Activated CD4-positive, alpha-beta T cell treated with anti-CD3 and anti-CD28 coated beads, Interleukin-2, amount 50 U/mL, for 1 hour (primary cell): ENCODE results near the gene MIA.
"Not testable (repeated sequence)": the region's sequence is repeated elsewhere in the genome, so short reads cannot be mapped to it uniquely, and the experiment has no call there.

Experiments used
- DNase-seq: peaks from one replicate; pipeline ENCODE4 v3.0.0-alpha.2; 2020

MIA gene

DNA sequence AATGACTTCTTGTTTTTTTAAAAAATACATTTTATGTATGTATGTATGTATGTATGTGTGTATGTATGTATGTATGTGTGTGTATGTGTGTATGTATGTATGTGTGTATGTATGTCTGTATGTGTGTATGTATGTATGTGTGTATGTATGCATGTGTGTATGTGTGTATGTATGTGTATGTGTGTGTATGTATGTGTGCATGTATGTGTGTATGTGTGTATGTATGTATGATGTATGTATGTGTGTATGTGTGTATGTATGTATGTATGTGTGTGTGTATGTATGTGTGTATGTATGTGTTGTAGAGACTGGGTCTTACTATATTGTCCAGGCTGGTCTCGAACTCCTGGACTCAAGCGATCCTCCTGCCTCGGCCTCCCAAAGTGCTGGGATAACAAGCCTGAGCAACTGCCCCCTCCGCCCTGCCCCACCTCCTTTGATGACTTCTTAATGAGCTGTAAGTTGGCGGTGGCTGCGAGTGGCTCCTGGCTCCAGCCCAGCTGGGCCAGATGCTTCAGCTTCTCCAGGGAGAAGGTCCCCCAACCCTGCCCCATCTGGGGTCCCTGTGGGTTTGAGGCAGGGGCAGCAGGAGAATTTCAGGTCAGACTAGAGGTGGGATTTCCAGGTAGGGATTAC is 50.3 kb downstream of the MIA start:
- DNase-seq: not testable (repeated sequence)

DNA sequence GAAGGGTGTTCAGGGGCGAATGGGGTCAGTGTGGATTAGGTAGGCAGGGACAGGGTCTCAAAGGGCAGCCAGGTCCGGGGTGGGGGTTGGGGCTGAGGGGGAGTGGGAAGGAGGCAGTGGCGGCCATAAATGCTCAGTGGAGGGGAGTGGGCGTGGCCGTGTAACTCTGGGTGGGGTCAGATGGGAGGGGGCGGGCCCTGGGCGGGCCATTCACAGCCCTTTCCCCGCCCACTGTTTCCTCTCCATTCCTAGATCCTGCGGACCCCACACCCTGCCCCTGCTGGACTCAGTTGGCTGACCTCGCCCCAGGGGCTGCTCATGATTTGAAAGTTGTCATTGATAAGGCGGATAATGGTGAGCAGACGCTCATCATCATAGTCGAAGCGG is 51.0 kb downstream of the MIA start:
- not testable (repeated sequence) for DNase-seq

DNA sequence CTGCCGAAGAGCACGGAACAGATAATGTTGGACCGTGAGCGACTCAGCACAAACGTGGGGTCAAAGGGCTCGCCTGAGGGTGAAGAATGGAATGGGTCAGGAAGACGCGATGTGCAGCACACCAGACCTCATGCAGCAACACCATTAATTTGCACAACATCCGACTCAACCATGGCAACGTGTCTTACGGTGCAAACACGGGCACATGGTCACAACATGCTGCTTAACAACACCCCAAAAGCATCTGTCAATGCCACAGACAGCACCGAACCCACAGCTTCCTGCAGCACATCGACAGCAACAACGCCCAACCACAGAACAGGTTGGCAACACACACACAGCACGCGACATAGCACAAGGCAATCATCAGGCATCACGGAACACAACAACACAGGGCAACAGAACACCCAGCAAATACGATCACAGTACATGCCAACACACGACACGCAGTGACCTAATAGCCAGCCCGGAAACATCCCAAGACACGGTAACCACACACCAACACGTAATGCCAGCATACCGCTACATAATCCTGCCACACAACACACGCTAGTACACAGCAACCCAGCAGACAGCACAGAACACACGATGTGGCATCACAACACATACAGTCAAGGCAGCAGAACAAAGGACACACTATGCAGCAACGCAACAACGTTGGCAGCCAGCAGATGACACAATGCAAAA is 51.5 kb downstream of the MIA start:
- peak; percentile 63 for DNase-seq
